DND-41 (cell line): ENCODE measurements around the gene PRKCE.

Experiments
- ATAC-seq: fragments of 200-7000 bp; cut with Tn5 transposase; 3 replicates; pipeline ENCODE4 v1.9.1; 2021; ENCODE audit warnings: low read depth; ENCODE audit not compliant: insufficient read depth
- DNase-seq: peaks from one replicate; pipeline ENCODE4 v3.0.0-alpha.2; 2020
- H2AFZ ChIP-seq: 2 replicates; pipeline ENCODE4 v1.6.0; 2012; ENCODE audit warnings: low read depth, low read length
- H3K27ac ChIP-seq: 2 replicates; pipeline ENCODE4 v1.5.1; 2012; ENCODE audit warnings: low read length, inconsistent platforms
- H3K27me3 ChIP-seq: fragments of 200-600 bp; sonication (generic); 2 replicates; pipeline ENCODE4 v1.6.0; 2012; ENCODE audit warnings: low read length, mild to moderate bottlenecking, inconsistent platforms; ENCODE audit not compliant: insufficient read depth, poor library complexity
- H3K36me3 ChIP-seq: 2 replicates; pipeline ENCODE4 v1.5.1; 2012; ENCODE audit warnings: low read length, inconsistent platforms; ENCODE audit not compliant: insufficient read depth
- H3K4me1 ChIP-seq: 2 replicates; pipeline ENCODE4 v1.5.1; 2012; ENCODE audit warnings: mild to moderate bottlenecking, low read length; ENCODE audit not compliant: insufficient read depth
- H3K4me2 ChIP-seq: 2 replicates; pipeline ENCODE4 v1.6.0; 2012; ENCODE audit warnings: mild to moderate bottlenecking, moderate library complexity, low read length, inconsistent platforms; ENCODE audit not compliant: insufficient read depth
- H3K4me3 ChIP-seq, 2 experiments: fragments of 200-600 bp in 1 of 2; shearing (Covaris generic) in 1 of 2; 2 replicates each; pipeline ENCODE4 v1.5.1; 2012 to 2016; ENCODE audit warnings: inconsistent platforms in 2 of 2, low read length in 2 of 2, mild to moderate bottlenecking in 2 of 2, low read depth in 1 of 2, moderate library complexity in 1 of 2
- H3K79me2 ChIP-seq: 2 replicates; pipeline ENCODE4 v1.6.0; 2012; ENCODE audit warnings: low read length, inconsistent platforms; ENCODE audit not compliant: insufficient read depth
- H3K9ac ChIP-seq: 2 replicates; pipeline ENCODE4 v1.6.0; 2012; ENCODE audit warnings: low read depth, mild to moderate bottlenecking, inconsistent platforms, low read length, moderate library complexity
- H3K9me3 ChIP-seq: 2 replicates; pipeline ENCODE4 v1.5.1; 2012; ENCODE audit warnings: low read length, moderate library complexity, mild to moderate bottlenecking, inconsistent platforms; ENCODE audit not compliant: insufficient read depth, severe bottlenecking
- H4K20me1 ChIP-seq: 2 replicates; pipeline ENCODE4 v1.6.0; 2012; ENCODE audit warnings: low read length; ENCODE audit not compliant: insufficient read depth
- CTCF ChIP-seq: IDR thresholded peaks from 2 replicates; pipeline ENCODE4 v1.5.1; 2012; ENCODE audit warnings: borderline replicate concordance, low read length, moderate library complexity, mild to moderate bottlenecking; ENCODE audit not compliant: poor library complexity, severe bottlenecking; ENCODE audit errors: extremely low read depth
- EZH2 ChIP-seq: IDR thresholded peaks from 3 replicates; pipeline ENCODE4 v1.6.1; 2012; ENCODE audit warnings: borderline replicate concordance, low read depth, mild to moderate bottlenecking, moderate library complexity, low read length, inconsistent platforms; ENCODE audit not compliant: severe bottlenecking

Gene PRKCE

GRCh38 chr2:45684756-45685155 lies 33.3 kb downstream of the PRKCE start:
- 0 out of 2 replicates have a peak, but pooled peaks cover 5% of the 10 kb centered on the region for H4K20me1 ChIP-seq

GRCh38 chr2:45685260-45685659 lies 33.8 kb downstream of the PRKCE start:
- no peak for ATAC-seq
- H3K79me2 ChIP-seq, result 0 out of 2 replicates have a peak, but pooled peaks cover 2% of the 10 kb centered on the region

More at GRCh38 chr2:45684756-45685155, 33.3 kb downstream of the PRKCE start:
- Histone ChIP-seq H2AFZ (no peak overlapping the region), H3K4me3 (no peak overlapping the region), H3K27me3 (no peaks in the 10 kb centered on the region), H3K4me2 (no peak overlapping the region), H3K27ac (no peak overlapping the region), H3K9ac (no peak overlapping the region), H3K36me3 (no peaks in the 10 kb centered on the region), H3K79me2 (0 out of 2 replicates have a peak, but pooled peaks cover 2% of the 10 kb centered on the region), H3K4me1 (no peaks in the 10 kb centered on the region), H3K9me3 (no peaks in the 10 kb centered on the region)
- DNase-seq (no peak), ATAC-seq (no peak)
- TF ChIP-seq CTCF (no peak), EZH2 (no peak)

DNA sequence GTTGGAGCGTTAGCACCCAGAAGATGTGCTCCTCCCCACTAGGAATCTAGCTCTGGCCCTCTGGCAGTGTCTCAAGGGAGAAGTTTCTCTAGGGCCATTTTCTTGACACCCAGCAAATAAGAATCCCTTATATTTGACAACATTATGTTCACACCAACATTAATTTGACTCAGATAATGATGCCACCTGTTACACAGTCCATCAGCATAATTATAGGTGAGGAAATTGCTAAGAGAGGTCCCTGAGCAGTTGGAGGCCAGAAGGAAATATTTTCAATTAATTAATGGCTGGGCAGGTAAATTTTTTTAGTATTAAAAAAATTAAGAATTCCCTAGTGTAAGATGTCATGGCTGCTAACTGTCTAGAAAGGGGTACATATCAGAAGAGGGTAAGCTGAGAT lies 36.5 kb downstream of the PRKCE start:
- Histone ChIP-seq H3K4me1 (no peaks in the 10 kb centered on the region), H3K36me3 (no peaks in the 10 kb centered on the region), H3K4me3 (no peak overlapping the region), H3K9ac (no peak overlapping the region), H3K9me3 (no peaks in the 10 kb centered on the region), H3K4me2 (no peak overlapping the region), H3K27me3 (no peaks in the 10 kb centered on the region), H2AFZ (no peak overlapping the region), H3K79me2 (peaks cover 7% of the 10 kb centered on the region; the same call in 1 of the 2 replicates), H4K20me1 (0 out of 2 replicates have a peak, but pooled peaks cover 5% of the 10 kb centered on the region), H3K27ac (no peak overlapping the region)
- TF ChIP-seq EZH2 (no peak), CTCF (no peak)
- no peak for ATAC-seq
- DNase-seq, result no peak

More at GRCh38 chr2:45685260-45685659, 33.8 kb downstream of the PRKCE start:
- no peak overlapping the region for H2AFZ ChIP-seq
- no peak for DNase-seq
- no peak overlapping the region for H3K4me3 ChIP-seq
- no peak overlapping the region for H3K9ac ChIP-seq
- H3K27ac ChIP-seq, result no peak overlapping the region
- no peaks in the 10 kb centered on the region for H3K4me1 ChIP-seq
- TF ChIP-seq EZH2 (no peak), CTCF (no peak)
- H3K27me3 ChIP-seq, result no peaks in the 10 kb centered on the region
- no peaks in the 10 kb centered on the region for H3K9me3 ChIP-seq
- no peak overlapping the region for H3K4me2 ChIP-seq
- H4K20me1 ChIP-seq, result 0 out of 2 replicates have a peak, but pooled peaks cover 5% of the 10 kb centered on the region
- H3K36me3 ChIP-seq, result no peaks in the 10 kb centered on the region
